ENCODE data around the gene SERPINE1. TPM values are rescaled to one million over a fixed set of nuclear protein-coding genes. Genes with fewer than 3 reads are reported as not detected.
A peak's percentile ranks its signal among the peaks of the same experiment; 100 is the strongest.

The SERPINE1 gene
- total RNA-seq, 1 experiment from 2014 or later: 370 TPM

GRCh38 chr7:101151908-101152651, 25.2 kb downstream of the SERPINE1 start:
- Histone ChIP-seq H3K27ac (ENCODE audit: low read length) (no peak overlapping the region), H3K4me1 (ENCODE audit: control insufficient read depth, insufficient read depth, low read length) (peaks cover 12% of the 10 kb centered on the region), H3K4me3 (ENCODE audit: low read depth in 2 of 2, low read length in 2 of 2) (no peak overlapping the region), H3K9me3 (ENCODE audit: control insufficient read depth, insufficient read depth, low read depth, low read length) (no peaks in the 10 kb centered on the region), H3K27me3 (ENCODE audit: control insufficient read depth, insufficient read depth, low read length) (no peaks in the 10 kb centered on the region), H3K36me3 (ENCODE audit: control insufficient read depth, insufficient read depth, low read length) (no peaks in the 10 kb centered on the region; the same call in 1 of the 2 replicates)
- intact Hi-C loops (cut with micrococcal nuclease; ENCODE audit: unreplicated experiment): no loop called here
- DNase-seq (ENCODE audit: low read depth, low spot score) (no peak), ATAC-seq (no peak)
- ChIA-PET CTCF (interaction anchor here (0.6 kb wide), 1 partner anchor 27 kb away, joined by 3 read pairs; no protein-coding TSS in a partner anchor), POLR2A (interaction anchor here (0.6 to 0.7 kb wide), 2 partner anchors 9 to 11 kb away, joined by 4 to 6 read pairs; no protein-coding TSS in a partner anchor)
- BruUV-seq (replicated peaks): no TSS peak
- TF ChIP-seq CTCF (IDR thresholded peaks at IDR 0.05) (no peak), POLR2AphosphoS5 (IDR thresholded peaks at IDR 0.05; ENCODE audit: low read depth, low read length) (no peak), TCF7L2 (IDR thresholded peaks at IDR 0.05; ENCODE audit: low read depth, low read length) (no peak), REST (IDR thresholded peaks at IDR 0.05; ENCODE audit: insufficient read depth in 1 of 2, low read depth in 2 of 2, low read length in 1 of 2) (no peak), SIN3A (IDR thresholded peaks at IDR 0.05; ENCODE audit: borderline replicate concordance, insufficient read depth, low read depth, low read length) (no peak)
- in situ Hi-C loops (cut with HindIII; ENCODE audit: low pct_unique_long_range_greater_than_20kb, low sequenced_read_pairs): no loop called here

GRCh38 chr7:101153969-101154692, 27.2 kb downstream of the SERPINE1 start, which contains the start of gene AP1S1:
TSS of gene AP1S1 (plus strand) at chr7:101154476. CDS start at chr7:101154515, 39 bp downstream.
- BruUV-seq (replicated peaks): no TSS peak
- no peaks in the 10 kb centered on the region for H3K9me3 ChIP-seq (ENCODE audit: control insufficient read depth, insufficient read depth, low read depth, low read length)
- H3K4me3 ChIP-seq (ENCODE audit: low read depth in 2 of 2, low read length in 2 of 2): peak within 1 kb of the TSS; percentile 65 to 67
- POLR2A ChIA-PET: no interaction called here
- no peaks in the 10 kb centered on the region for H3K27me3 ChIP-seq (ENCODE audit: control insufficient read depth, insufficient read depth, low read length)
- intact Hi-C loops (cut with micrococcal nuclease; ENCODE audit: unreplicated experiment) (no loop called here), in situ Hi-C loops (cut with HindIII; ENCODE audit: low pct_unique_long_range_greater_than_20kb, low sequenced_read_pairs) (no loop called here)
- 0 out of 2 replicates have a peak, but pooled peaks have one; percentile 22 for TF ChIP-seq POLR2AphosphoS5 (IDR thresholded peaks at IDR 0.05; ENCODE audit: low read depth, low read length)
- TF ChIP-seq TCF7L2 (IDR thresholded peaks at IDR 0.05; ENCODE audit: low read depth, low read length): no peak
- no peak for TF ChIP-seq CTCF (IDR thresholded peaks at IDR 0.05)
- no peak for TF ChIP-seq SIN3A (IDR thresholded peaks at IDR 0.05; ENCODE audit: borderline replicate concordance, insufficient read depth, low read depth, low read length)
- peak in 1 of 2 experiments; percentile 51; a peak in 1 of 4 replicates for TF ChIP-seq REST (IDR thresholded peaks at IDR 0.05; ENCODE audit: insufficient read depth in 1 of 2, low read depth in 2 of 2, low read length in 1 of 2)
- H3K4me1 ChIP-seq (ENCODE audit: control insufficient read depth, insufficient read depth, low read length): peaks cover 12% of the 10 kb centered on the region
- DNase-seq (ENCODE audit: low read depth, low spot score) (peak; percentile 93), ATAC-seq (peak; percentile 97)
- H3K36me3 ChIP-seq (ENCODE audit: control insufficient read depth, insufficient read depth, low read length): no peaks in the 10 kb centered on the region; the same call in 1 of the 2 replicates
- peak within 1 kb of the TSS; percentile 82 for H3K27ac ChIP-seq (ENCODE audit: low read length)
- CTCF ChIA-PET: interaction anchor here (0.6 to 1.0 kb wide), 3 partner anchors 10 to 315 kb away, joined by 3 to 7 read pairs (median 4); no protein-coding TSS in a partner anchor
